Measurements from ENCODE around the gene HSPB9.
A peak's percentile ranks its signal among the peaks of the same experiment; 100 is the strongest.

DNA sequence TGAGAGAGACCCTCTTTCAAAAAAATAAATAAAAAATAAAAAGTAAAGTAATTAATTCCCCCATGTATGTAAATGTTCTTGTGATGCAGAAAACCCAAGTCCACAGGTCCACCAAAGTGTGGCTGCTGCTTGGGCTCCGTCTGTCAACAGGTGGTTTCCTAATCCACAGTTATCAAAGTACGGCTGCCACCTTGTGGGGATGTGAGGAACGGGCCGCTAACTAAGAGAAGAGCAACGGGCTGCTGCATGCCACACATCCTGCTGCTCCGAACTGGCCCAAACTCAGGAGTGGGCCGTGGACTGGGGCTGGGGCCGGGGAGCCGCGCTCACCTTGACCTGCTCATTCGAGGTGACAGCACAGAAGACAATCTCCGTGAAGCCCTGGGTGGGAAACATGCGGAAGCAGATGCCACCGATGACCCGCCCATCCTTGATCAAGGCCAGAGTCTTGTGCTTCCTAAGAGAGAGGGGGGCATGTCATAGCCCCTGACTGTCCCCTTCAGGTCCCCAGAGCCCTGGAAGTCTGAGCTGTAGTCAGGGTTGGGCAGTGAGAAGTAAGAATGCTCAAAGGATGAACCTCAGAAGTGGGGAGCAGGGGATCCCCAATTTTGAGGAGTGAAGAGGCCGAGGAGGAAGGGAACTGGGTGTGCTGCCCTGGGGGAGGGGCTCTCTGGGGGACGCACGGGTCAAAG, 5.8 kb upstream of the HSPB9 start:
- TF ChIP-seq, protein P1, sequence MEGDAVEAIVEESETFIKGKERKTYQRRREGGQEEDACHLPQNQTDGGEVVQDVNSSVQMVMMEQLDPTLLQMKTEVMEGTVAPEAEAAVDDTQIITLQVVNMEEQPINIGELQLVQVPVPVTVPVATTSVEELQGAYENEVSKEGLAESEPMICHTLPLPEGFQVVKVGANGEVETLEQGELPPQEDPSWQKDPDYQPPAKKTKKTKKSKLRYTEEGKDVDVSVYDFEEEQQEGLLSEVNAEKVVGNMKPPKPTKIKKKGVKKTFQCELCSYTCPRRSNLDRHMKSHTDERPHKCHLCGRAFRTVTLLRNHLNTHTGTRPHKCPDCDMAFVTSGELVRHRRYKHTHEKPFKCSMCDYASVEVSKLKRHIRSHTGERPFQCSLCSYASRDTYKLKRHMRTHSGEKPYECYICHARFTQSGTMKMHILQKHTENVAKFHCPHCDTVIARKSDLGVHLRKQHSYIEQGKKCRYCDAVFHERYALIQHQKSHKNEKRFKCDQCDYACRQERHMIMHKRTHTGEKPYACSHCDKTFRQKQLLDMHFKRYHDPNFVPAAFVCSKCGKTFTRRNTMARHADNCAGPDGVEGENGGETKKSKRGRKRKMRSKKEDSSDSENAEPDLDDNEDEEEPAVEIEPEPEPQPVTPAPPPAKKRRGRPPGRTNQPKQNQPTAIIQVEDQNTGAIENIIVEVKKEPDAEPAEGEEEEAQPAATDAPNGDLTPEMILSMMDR (IDR thresholded peaks at IDR 0.05; ENCODE audit: control extremely low read depth in 1 of 3, insufficient read depth in 1 of 3, low read depth in 1 of 3, low read length in 3 of 3) = peak; percentile 85 to 94 (median 88)
- TF ChIP-seq POLR2AphosphoS5 (IDR thresholded peaks at IDR 0.05; ENCODE audit: low read depth, low read length) (no peak), YY1 (IDR thresholded peaks at IDR 0.05; ENCODE audit: low read depth, low read length) (no peak), TEAD4 (IDR thresholded peaks at IDR 0.05; ENCODE audit: low read depth, low read length) (0 out of 2 replicates have a peak, but pooled peaks have one; percentile 9), BRCA1 (IDR thresholded peaks at IDR 0.05; ENCODE audit: low read depth, low read length) (no peak), ASH2L (IDR thresholded peaks at IDR 0.05; ENCODE audit: low read length) (no peak), RFX5 (IDR thresholded peaks at IDR 0.05; ENCODE audit: borderline replicate concordance, low read depth, low read length) (no peak), TAF7 (optimal IDR thresholded peaks at IDR 0.05; ENCODE audit: borderline replicate concordance, low read depth, low read length) (no peak), POLR2A (IDR thresholded peaks at IDR 0.05; ENCODE audit: control extremely low read depth in 1 of 2, low read depth in 2 of 2, low read length in 2 of 2) (no peak), SUZ12 (IDR thresholded peaks at IDR 0.05; ENCODE audit: low read length) (no peak)
- TF ChIP-seq, protein P2, sequence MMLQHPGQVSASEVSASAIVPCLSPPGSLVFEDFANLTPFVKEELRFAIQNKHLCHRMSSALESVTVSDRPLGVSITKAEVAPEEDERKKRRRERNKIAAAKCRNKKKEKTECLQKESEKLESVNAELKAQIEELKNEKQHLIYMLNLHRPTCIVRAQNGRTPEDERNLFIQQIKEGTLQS (IDR thresholded peaks at IDR 0.05; ENCODE audit: insufficient read depth, low read depth, low read length) = no peak
- TF ChIP-seq, protein P3, sequence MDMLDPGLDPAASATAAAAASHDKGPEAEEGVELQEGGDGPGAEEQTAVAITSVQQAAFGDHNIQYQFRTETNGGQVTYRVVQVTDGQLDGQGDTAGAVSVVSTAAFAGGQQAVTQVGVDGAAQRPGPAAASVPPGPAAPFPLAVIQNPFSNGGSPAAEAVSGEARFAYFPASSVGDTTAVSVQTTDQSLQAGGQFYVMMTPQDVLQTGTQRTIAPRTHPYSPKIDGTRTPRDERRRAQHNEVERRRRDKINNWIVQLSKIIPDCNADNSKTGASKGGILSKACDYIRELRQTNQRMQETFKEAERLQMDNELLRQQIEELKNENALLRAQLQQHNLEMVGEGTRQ (IDR thresholded peaks at IDR 0.05; ENCODE audit: low read length) = no peak
- TF ChIP-seq, protein P4, sequence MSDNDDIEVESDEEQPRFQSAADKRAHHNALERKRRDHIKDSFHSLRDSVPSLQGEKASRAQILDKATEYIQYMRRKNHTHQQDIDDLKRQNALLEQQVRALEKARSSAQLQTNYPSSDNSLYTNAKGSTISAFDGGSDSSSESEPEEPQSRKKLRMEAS (IDR thresholded peaks at IDR 0.05) = 0 out of 2 replicates have a peak, but pooled peaks have one; percentile 16

All from H1 (cell line).